GM10266 (cell line): ENCODE data around the gene NAXD.

ENCODE experiments used
- DNase-seq: peaks from one replicate; pipeline ENCODE4 v3.0.0; 2012; ENCODE audit errors: extremely low spot score
- TF ChIP-seq, protein P1 (sequence below): IDR thresholded peaks from 2 replicates; pipeline ENCODE4 v1.5.1; 2012; ENCODE audit warnings: mild to moderate bottlenecking, low read depth; ENCODE audit not compliant: control insufficient read depth, insufficient read depth; ENCODE audit errors: missing control alignments

NAXD gene

DNA sequence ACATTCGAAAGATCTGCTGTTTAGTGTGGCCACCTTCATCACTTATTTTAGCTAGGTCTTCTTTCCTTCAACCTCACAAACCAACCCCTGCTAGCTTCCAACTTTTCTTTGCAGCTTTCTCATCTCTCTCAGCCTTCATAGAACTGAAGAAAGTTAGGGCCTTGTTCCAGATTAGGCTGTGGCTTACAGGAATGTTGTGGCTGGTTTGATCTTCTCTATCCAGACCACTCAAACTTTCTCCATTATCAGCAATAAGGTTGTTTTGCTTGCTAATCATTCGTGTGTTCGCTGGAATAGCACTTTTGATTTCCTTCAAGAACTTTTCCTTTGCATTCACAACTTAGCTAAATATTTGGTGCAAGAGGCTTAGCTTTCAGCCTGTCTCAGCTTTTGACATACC lies 45.9 kb downstream of the NAXD start:
- no peak for DNase-seq
- TF ChIP-seq, protein P1, sequence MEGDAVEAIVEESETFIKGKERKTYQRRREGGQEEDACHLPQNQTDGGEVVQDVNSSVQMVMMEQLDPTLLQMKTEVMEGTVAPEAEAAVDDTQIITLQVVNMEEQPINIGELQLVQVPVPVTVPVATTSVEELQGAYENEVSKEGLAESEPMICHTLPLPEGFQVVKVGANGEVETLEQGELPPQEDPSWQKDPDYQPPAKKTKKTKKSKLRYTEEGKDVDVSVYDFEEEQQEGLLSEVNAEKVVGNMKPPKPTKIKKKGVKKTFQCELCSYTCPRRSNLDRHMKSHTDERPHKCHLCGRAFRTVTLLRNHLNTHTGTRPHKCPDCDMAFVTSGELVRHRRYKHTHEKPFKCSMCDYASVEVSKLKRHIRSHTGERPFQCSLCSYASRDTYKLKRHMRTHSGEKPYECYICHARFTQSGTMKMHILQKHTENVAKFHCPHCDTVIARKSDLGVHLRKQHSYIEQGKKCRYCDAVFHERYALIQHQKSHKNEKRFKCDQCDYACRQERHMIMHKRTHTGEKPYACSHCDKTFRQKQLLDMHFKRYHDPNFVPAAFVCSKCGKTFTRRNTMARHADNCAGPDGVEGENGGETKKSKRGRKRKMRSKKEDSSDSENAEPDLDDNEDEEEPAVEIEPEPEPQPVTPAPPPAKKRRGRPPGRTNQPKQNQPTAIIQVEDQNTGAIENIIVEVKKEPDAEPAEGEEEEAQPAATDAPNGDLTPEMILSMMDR = no peak

DNA sequence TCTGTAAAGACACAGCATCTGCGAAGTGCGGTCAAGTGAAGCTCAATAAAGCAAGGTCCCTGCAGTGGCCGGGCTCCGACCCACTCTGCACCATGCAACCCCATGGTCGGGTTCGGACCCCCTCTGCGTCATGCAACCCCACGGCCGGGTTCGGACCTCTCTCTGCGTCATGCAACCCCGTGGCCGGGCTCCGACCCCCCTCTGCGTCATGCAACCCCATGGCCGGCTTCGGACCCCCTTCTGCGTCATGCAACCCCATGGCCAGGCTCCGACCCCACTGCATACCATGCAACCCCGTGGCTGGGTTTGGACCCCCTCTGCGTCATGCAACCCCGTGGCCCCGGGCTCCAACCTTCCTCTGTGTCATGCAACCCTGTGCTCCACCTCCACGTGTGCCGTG lies 46.7 kb downstream of the NAXD start:
- TF ChIP-seq, protein P1 = no peak
- DNase-seq = no peak

DNA sequence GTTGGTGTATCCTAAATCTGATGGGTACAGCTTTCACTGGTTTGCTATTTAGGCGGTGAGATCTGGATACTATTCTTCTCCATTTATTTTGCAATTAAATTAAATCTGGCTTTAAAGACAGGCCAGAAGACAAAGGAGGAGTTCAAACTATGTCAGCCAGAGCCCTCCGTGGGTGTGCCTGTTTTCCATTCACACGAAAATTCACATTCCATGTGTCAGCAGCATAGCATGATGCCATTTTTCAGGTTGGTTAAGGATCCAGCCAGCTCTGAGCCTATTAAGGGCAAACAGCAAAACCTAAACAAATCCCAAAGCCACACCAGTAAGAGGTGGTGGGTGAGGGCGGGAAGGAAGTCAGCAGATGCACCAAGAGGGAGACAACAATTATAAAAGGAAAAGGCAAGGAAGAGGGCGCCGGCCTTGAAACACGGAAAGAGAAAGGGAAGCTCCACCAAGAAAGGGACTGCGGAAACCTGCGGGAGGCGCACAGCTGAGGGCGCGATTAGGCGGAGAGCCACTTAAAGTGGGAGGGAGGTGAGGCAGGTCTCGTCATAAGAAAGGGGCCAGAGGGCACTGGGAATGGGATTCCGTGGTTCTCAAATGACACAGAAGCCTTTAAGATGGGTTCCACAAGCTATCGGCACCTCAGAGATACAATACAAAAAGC lies 47.6 kb downstream of the NAXD start:
- TF ChIP-seq, protein P1 = no peak
- DNase-seq = no peak

DNA sequence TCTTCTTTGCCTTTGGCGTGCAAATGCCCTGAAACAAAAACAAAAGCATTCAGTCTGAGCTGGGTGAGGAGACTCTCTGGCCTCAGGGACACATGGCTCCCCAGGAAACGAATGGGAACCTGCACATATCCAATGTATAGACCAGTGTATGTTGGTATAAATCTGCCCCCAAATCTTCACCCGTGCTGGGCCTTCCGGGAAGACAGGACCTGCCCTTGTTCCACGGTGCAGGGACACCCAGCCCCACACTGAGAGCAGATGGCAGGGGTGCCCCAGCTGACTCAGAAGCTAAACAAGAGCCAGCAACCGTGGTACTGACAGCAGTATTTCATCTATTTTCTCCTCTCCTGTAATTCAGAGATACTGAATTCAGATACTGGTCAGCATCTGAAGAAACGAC lies 48.1 kb downstream of the NAXD start:
- TF ChIP-seq, protein P1 = no peak
- no peak for DNase-seq

DNA sequence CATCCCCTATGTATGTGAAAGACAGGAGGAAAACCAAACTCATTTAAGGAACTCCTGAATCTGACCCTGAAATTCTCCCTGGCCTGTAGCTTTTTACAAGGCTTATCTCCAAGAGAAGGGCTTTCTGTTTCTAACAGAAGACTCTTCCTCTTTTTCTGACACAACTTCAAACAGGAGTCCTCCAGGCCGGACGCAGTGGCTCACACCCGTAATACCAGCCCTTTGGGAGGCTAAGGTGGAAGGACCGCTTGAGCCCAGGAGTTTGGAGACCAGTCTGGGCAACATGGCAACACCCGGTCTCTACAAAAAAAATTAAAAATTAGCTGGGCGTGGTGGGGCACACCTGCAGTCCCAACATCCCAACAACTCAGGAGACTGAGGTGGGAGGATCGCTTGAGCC lies 48.7 kb downstream of the NAXD start:
- TF ChIP-seq, protein P1 = no peak
- no peak for DNase-seq

DNA sequence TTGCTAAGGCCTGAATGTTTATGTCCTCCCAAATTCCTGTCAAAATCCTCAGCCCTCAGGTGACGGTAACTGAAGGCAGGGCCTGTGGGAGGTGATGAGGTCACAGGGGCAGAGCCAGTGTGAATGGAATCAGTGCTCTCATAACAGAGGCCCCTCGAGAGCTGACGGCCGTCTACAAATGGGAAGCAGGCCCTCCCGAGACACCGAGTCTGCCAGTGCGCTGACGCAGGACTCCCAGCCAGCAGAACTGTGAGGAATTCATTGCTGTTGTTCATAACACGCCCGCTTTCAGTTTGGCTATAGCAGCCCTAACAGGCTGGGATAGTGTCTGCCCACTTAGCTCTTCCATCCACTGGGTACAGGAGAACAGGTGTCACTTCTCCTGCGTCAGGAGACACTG lies 49.3 kb downstream of the NAXD start:
- DNase-seq = no peak
- TF ChIP-seq, protein P1 = no peak

DNA sequence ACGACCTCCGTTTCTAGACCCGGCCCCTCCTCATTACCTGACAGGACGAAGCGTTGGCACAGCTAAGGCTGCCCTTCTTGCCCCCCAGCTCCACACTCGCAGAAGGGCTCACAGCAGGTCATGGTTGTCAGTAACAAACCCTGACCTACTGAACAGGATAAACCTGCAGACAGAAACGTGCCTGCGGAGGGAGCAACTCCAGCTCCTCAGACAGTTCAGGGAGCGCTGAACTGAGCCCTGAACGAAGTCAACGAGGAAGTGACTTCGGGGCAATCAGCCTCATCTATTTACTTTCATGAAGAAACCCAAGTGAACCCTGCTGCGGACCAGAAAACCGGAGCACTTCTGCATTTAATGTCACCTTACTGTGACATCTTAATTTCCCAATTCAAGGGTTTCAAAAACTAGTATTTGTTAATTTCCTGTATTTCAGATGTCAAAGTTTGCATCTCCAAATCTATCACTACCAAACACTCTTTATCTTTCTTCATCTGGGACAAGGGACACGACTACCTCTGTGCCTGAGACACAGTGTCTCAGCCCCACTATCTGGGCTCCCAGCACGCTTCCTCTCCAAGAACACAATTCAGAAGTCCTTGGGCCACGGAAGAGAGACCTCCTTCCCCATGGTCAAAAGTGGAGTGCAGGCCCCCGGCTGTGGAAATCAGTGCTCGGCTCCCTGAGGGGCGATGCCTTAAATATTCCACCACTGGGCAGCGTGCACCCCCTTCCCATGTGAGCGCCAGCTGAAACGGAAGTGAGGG lies 50.3 kb downstream of the NAXD start:
- TF ChIP-seq, protein P1 = no peak
- no peak for DNase-seq
